HFF-Myc (cell line): ENCODE measurements around the gene ARL6IP1.

Source experiments
- DNase-seq: peaks from one replicate; pipeline ENCODE4 v3.0.0-alpha.2; 2011; ENCODE audit warnings: low read depth; ENCODE audit errors: extremely low read depth
- H3K4me3 ChIP-seq: replicated peaks from 2 replicates; pipeline ENCODE4 v1.5.1; 2011; ENCODE audit warnings: low read depth, mild to moderate bottlenecking, control low read depth, low read length
- TF ChIP-seq, protein P1 (sequence below): IDR thresholded peaks from 2 replicates; pipeline ENCODE4 v1.5.1; 2012; ENCODE audit warnings: mild to moderate bottlenecking, low read depth, low read length, control low read depth; ENCODE audit errors: missing control alignments

ARL6IP1 gene

DNA sequence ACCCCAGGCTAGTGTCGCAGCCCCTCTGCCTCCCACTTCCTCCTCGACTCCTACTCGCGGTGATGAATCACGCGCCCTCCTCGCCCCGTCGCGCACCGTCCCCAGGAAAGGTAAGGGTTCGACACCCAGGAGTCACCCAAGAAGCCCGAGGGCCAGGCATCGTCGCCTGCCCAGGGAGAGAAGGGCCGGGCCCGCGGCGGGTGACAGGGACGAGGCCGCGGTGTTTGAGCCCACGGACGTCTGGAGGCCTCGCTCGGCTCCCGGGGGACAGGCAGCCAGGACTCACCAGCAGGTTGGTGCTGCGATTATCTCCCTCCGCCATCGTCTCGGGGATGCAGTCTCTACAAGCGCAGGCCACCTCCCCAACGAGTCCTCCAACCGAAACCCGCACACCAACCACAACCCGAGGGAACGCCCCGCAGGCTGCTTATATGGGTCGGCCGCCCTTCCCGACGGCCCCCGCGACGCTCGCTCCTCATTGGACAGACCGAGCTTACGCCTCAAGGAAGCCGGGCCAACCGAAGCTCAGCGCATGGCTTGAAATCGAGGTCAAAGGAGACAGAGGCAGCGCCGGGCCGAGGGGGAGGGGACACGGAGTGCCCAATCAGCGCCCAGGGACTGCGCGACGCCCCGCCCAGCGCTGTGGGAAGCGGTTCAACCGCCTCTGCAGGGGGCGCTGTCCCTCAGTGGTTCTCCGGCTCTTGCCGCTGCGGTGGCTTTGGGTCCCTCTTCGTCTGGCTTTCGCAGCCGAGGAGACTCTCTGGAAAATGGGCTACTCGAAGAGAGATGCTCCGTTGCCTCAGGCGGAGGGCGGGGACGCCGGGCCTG, at the start of gene ARL6IP1:
Gene ARL6IP1 (minus strand): TSS at position 405 of the 828 bp plus-strand sequence. CDS start 83 bp downstream, at position 322.
- H3K4me3 ChIP-seq, result peak within 1 kb of the TSS; percentile 96
- TF ChIP-seq, protein P1, sequence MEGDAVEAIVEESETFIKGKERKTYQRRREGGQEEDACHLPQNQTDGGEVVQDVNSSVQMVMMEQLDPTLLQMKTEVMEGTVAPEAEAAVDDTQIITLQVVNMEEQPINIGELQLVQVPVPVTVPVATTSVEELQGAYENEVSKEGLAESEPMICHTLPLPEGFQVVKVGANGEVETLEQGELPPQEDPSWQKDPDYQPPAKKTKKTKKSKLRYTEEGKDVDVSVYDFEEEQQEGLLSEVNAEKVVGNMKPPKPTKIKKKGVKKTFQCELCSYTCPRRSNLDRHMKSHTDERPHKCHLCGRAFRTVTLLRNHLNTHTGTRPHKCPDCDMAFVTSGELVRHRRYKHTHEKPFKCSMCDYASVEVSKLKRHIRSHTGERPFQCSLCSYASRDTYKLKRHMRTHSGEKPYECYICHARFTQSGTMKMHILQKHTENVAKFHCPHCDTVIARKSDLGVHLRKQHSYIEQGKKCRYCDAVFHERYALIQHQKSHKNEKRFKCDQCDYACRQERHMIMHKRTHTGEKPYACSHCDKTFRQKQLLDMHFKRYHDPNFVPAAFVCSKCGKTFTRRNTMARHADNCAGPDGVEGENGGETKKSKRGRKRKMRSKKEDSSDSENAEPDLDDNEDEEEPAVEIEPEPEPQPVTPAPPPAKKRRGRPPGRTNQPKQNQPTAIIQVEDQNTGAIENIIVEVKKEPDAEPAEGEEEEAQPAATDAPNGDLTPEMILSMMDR, result peak; percentile 94
- peak; percentile 98 for DNase-seq

DNA sequence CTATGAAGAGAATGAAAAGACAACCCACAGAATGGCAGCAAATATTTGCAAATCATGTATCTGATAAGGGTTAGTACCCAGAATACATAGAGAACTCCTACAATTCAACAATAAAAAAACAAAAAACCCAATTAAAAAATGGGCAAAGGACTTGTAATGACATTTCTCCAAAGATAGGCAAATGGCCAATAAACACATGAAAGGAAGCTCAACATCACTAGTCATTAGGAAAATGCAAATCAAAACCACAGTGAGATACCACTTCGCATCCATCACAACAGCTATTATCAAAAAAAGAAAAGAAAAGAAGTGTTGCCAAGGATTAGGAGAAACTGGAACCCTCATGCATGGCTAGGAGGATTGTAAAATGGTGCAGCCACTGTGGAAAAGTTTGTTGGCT, 45.1 kb upstream of the ARL6IP1 start:
- H3K4me3 ChIP-seq, result no peak overlapping the region
- no peak for DNase-seq
- TF ChIP-seq, protein P1, result no peak

DNA sequence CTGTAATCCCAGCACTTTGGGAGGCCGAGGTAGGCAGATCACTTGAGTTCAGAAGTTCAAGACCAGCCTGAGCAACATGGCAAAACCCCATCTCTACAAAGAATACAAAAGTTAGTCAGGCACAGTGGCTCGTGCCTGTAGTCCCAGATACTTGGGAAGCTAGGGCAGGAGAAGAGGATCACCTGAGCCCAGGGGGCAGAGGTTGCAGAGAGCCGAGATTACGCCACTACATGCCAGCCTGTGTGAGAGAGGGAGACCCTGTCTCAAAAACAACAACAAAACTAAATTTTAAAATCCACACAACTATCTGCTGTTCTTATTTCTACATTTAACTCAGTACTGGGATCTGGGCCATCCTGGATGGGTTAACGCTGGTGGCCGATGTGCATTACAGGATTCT, 41.2 kb upstream of the ARL6IP1 start:
- TF ChIP-seq, protein P1, result no peak
- DNase-seq, result no peak

DNA sequence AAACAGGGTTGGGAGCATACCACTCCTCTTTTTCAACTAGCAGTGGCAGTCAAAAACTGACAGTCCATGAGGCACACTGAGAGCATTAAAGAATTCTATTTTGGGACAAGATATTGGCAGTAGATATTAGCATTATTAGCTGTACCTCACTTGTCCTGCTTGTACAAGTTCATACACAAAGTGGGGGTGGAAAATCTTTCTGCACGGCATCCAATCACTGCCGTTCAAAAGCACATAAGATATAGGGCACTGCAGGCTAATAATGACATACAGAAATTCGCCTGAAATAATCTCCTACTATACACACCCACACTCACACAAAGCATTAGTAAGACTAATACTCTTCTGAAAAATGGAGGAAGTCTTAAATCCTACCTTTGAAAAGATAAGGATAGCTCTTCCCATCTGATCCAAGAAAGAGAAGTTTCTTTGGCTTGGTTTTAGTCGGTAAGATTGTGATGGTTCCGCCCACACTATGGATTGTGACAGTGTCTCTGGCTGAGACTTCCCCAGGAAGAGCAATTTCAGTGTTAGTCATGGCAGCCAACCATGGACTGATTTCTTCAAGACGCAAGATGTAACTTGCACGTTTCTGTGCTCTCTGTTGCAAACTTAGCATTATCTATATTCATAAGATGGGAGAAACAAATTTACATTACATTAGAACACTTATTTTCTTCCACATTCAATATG, 40.6 kb upstream of the ARL6IP1 start:
- no peak for DNase-seq
- TF ChIP-seq, protein P1, result no peak

More for the DNA sequence above, 41.2 kb upstream of the ARL6IP1 start:
- H3K4me3 ChIP-seq, result no peak overlapping the region

DNA sequence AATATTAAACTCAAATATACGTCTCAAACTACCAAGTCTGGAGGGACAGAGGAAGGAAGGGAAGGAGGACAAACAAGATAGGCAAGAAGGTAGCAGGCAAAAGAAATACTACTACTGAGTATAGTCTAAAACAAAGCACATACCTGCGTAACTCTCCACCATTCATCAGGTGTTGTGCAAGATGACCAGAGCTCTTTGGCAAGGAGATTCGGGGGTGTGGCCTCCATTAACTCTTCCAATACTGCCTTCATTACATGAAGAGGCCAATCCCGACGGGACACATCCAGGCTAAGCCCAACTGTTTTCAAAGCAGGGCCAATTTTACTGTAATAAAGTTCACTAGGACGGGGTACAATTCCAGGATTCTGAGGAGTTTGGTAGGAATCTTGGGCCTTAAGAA, 38.2 kb upstream of the ARL6IP1 start:
- TF ChIP-seq, protein P1, result no peak
- no peak overlapping the region for H3K4me3 ChIP-seq
- DNase-seq, result no peak

More for the DNA sequence above, 40.6 kb upstream of the ARL6IP1 start:
- no peak overlapping the region for H3K4me3 ChIP-seq

DNA sequence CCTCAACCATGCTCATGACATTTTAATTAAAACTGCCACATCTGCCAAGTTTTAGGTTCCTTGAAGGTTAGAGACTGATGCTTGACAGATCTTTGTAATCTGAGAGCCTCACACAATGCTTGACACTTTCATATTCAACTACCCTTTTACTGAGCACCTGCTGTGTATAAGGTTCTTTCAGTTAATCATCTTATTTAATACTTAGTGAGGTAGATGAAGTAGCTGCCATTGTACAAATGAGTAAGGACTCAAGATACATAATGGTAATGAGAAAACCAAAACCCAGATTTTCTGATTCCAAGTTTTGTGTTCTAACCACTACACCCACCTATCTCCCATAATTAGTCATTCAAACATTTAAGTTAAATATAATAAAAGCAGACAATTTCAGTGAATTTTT, 35.4 kb upstream of the ARL6IP1 start:
- TF ChIP-seq, protein P1, result no peak
- no peak for DNase-seq

More for the DNA sequence above, 35.4 kb upstream of the ARL6IP1 start:
- no peak overlapping the region for H3K4me3 ChIP-seq
